Hematopoietic multipotent progenitor cell treated with erythropoietin and hydrocortisone succinate and interleukin-3 and kit ligand, for 17 days (in vitro differentiated cells): ENCODE measurements around the gene SDK1.
"Not testable (repeated sequence)": the region's sequence is repeated elsewhere in the genome, so short reads cannot be mapped to it uniquely, and the experiment has no call there.

Source experiments
- DNase-seq: peaks from one replicate; pipeline ENCODE4 v3.0.0-alpha.2; 2015; ENCODE audit warnings: low spot score

Gene SDK1

DNA sequence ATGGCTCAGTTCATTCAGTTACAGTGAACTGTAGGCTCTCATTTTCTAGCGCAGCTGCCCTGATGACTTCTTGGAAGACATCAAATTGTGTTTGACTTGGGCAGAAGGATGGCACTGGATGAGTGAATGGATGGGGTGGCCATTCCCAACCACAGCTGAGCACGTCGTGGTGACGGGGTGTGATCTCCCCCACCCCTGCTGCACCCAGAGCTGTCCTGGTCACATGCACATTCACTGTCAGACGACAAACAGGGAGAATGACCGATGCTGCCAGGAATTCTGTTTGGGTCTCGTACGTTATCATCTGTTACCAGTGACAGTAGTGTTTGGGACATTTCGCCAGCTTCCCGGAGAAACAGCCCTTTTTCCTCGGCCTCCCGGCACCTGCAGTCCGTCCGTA lies 623.2 kb downstream of the SDK1 start:
- DNase-seq, result no peak

DNA sequence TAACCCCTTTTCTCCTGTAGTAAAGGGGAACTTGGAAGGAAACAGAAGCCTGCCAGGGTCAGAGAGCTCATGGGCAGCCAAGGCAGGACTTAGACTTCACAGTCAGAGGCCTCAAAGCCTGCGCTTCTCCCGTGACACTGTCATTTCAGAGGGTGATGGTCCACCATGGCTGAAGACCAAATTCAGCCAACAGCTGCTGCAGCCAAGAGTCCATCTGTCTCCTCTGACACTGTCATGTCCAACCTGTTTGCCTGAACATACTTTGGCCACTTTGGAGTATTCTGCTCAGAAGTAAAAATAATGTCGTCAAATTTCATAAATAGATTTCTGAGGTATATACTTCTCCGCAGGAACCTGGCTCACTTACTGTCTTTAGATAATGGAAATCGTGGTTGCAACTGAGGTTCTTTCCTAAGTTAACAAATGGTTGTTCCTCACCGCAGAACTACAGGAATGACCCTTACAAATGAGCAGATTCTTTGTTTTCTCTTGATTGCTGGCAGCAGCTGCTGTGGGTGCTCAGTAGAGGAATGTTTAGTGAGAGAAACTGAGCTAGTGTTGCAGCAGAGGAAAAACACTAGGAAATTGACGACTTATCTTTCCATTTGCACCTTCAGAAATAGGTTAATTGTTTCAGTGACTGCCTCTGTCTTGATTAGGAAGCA lies 626.5 kb downstream of the SDK1 start:
- DNase-seq, result no peak

DNA sequence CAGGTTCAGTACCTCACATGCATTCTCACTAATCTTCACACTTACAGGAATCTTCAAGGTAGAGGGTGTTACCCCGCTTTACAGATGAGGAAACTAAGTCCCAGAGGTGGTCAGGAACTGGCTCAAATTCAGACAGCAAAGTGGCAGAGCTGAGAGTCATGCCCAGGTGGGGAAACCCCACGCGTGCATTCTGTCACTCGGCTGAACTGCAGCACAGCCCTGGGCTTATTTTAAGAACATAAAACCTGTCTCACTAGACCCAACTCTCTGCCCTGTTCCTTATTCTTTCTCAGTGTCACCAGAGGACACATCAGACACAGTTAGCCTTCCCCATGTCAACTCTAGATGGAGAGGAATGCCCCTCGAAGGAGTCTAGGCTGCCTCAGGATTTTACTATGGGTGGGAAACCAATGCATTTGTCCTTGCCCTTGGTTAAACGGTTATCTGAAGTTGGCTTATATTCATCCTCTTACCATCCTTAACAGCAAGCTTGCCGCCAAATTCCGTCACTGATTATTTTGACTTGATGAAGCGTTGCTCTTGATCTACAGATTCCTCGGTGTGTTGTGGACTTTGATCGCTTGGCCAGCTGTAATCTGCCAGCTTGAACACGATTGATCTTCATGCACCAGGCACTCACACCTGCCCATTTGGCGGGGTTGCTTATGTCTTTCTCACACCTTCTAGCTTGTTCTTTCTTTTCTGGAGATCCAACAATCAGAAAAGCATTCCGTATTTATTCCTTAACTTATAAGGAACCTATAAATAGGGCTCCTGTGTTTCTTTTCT lies 627.9 kb downstream of the SDK1 start:
- DNase-seq, result no peak

DNA sequence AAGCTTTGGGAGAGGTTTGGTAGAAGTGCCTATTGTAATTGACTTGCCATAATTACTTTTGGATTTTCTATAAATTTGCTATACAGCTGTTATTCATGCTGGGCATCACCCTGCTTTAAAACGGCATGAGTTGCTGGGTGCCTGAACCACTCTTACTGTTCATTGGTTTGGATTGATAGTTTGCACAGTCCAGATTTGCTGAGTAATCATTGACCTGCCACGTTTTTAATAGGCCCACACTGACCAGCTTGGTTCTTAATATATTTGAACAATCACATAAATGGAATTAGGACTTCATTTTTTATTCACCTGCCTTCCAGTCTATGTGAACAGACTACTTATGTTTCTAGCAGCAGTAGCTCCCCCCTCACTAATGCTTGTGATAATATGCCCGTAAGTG lies 630.8 kb downstream of the SDK1 start:
- no peak for DNase-seq

DNA sequence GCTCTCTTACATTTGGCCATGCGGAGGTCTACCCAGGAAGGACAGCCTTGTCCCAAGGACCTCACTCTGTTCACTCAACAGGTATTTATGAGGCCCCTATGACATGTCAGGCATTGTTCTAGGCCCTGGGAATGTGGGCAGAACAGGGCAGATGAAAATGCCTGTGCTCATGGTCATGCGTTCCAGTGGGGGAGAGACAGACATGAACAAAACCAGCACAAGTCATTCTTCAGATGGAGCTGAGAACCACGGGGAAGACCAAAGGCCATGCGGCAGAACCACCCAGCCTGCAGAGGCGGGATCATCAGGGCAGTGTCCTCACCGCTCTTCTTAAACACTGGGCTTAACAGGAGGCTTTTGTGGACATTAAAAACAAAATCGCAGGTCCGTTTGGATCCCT lies 636.1 kb downstream of the SDK1 start:
- DNase-seq, result no peak

DNA sequence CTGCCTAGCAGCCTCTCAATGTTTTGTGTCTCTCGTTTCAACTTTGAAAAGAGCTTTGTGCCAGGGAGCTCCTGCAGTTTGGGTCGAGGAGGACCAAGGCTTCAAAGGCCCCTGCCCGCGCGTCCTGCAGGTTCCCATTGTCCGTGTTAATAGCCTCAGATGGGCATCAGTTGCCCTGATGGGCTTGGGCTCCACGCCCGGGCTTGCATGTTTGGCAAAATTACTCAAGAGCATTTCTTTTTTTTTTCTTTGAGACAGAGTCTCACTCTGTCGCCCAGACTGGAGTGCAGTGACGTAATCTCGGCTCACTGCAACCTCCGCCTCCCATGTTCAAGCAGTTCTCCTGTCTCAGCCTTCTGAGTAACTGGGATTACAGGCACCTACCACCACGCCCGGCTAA lies 636.6 kb downstream of the SDK1 start:
- no peak for DNase-seq

DNA sequence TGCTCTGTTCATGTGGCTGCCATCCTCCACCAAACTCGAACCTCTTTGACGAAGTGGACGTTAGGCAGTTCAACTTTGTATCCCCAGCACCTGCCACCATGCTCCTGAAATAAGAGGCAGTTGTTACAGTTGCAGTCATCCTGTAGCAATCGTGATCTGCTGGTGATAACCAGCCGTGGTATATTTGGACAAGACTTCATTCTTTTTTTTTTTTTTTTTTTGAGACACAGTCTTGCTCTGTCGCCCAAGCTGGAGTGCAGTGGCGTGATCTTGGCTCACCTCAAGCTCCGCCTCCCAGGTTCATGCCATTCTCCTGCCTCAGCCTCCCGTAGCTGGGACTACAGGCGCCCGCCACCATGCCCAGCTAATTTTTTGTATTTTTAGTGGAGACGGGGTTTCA lies 640.7 kb downstream of the SDK1 start:
- DNase-seq, result not testable (repeated sequence)

DNA sequence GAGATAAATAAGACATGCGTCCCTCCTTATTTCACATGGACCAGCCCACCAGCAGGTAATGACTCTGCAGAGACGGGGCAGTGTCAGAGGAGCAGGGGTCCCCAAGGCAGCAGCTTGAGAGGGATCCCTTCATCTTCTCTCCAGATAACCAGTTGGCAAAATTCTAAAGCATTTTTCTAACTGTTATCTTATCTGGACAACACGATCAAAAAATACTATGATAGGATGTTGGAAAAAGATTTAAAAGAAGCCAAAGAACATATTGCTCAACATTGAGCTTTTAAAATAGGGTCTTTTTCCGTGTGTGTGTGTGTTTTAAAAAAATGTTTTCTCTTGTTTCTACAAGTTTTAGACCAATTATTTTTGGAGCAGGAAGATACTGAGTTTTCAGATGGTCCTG lies 641.2 kb downstream of the SDK1 start:
- DNase-seq, result no peak

DNA sequence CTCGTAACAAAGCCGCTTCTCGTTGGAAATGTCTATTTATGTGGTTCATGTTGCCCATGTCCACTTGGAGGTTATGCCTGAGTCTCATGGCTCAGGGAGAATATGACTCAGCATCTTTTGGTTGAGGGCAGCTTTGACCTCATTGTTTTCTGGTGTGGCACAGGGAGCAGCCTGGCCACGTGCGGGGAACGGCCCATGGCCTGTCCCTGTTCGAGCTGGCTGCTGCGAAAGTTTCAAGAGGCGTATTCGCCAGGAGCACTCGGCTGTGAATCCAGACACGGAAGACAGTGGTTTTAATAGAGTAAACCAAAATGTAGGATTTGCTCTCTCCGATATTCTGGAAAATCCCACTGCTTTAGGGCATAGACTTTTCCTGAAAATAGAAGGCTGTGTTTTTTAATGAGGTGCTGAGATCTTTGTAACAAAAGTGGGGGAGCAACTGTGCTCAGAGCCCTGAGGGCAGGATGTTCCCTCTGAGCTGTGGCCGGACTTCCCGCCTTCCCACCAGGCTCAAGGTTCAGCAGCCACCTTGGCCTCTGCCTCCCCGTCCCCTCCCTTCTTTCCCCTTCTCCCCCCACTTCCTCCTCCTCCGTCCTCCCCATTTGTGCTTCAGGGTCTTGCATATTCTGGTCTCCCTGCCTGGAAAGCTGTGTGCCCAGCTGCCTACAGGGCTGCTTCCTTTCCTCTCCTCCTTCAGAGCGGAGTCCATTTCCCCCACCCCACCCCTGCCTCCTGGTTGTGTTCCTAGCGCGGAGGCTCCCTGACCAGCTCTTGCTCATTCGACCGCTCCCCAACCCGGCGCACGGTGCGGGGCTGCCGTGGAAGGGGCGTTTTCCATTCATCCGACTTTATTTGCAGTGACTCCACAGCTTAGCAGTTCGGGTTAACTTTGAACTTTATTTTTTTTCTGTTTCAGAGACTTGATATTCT lies 642.0 kb downstream of the SDK1 start:
- no peak for DNase-seq

DNA sequence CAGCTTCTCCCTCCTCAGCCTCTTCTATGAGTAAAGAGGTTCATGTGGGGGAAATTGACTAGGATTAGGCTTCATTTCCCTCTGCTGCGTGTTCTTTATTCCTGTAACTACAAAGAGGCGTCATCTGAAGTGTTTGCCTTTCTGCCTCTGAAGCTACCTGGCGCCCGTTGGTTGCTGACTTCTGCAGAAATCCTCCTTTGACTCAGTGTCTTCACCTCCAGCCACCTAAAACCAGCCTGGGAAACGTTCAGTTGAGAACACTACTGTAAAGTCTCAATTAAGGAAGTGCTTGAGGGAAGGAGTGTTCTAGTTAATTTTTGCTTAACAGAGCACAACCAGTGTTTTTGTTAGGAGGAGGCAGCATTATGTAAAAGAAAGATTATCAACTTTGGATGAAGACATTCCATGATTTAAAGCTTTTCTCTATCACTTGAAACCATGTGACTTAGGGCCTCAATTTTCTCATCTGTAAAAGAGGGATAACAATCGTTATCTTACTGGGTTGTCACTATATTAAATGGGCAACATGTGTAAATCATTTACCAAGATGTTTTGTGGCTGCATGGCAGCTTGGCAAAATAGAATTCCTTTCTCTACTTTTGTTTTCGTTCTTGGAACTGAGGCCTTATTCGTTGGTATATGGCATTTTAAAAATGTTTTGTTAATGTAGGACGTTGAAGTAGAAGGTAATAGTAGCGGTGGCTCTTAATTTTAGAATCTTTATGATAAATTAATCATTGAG lies 642.9 kb downstream of the SDK1 start:
- DNase-seq, result no peak

DNA sequence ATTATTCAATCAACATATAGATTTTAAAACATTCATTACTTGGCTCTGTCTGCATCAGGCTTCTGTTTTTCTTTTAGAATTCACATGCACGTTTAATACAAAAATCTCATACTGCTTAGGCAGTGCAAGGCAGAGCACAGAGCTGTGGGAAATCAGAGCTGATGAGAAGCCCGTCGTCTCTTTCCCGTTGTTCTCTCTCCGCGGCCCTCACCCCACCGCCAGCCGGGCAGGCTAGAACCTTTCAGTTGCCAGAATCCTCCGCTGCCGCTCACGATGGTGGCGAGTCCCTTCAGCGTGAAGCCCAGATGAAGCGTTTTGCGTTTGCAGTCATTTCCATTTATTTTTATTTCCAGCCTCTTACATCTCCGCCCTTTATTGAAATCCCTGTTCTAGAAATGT lies 648.2 kb downstream of the SDK1 start:
- DNase-seq, result no peak

DNA sequence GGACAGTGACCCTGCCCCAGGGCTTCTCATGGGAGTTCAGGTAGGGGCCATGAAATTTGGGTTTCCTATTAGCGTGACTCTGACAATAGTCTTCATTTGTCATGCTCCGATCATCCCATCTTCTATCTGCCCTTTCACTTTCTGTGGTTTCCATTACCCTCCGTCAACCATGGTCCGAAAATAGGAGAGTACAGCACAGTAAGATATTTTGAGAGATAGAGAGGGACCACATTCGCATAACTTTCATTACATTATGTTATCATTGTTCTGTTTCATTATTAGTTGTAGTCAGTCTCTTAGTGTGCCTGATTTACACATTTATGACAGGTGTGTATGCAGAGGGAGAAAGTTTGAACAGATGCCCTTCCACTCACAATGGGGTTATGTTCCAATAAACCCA lies 649.2 kb downstream of the SDK1 start:
- DNase-seq, result no peak

DNA sequence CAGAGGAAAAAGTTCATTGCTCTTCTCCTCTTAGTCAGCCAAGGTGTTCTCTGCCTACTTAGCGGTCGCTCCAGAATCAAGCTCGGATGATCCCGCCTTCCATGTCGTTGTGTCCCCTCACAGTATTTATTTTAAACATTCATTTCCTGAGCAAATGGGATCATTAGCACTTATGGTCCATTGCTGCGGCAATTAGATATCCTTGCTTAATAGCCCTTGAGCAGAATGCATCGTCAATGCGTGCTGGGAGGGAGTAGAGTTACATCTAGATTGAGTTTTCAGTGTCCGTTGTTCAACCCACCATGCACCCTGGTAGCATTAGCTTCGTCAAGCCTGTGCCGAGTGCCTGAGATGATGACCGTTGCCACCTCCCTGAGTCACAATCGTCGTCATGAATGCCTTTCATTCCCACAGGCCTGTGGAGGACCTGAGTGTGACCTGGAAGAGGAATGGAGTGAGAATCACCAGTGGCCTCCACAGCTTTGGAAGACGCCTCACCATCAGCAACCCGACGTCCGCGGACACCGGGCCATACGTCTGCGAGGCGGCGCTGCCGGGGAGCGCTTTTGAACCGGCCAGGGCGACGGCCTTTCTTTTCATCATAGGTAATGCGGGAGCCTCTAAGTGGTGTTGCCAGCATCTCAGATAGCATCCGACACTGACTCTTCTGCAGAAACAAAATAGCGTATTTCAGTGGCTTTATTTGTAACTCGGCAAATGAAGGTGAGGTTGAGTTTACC lies 650.4 kb downstream of the SDK1 start:
- DNase-seq, result no peak

DNA sequence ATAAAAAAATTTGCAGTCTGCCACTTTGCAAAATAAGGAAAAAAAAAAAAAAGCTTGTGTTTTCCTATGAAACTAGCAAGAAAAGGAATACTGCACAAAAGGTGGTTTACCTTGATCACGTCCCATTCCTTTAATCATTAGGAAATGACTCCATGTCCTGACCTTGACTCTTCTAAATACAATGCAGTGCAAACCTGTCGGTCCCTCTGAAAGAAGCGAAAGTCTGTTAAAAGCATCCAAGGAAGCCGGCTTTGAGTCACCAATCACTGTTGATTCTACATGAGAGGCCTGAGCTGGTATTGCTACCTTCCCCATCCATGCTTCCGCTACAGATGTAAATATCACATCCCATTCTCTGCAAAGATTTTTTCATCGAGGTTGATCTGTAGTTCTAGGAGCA lies 652.1 kb downstream of the SDK1 start:
- DNase-seq, result no peak

DNA sequence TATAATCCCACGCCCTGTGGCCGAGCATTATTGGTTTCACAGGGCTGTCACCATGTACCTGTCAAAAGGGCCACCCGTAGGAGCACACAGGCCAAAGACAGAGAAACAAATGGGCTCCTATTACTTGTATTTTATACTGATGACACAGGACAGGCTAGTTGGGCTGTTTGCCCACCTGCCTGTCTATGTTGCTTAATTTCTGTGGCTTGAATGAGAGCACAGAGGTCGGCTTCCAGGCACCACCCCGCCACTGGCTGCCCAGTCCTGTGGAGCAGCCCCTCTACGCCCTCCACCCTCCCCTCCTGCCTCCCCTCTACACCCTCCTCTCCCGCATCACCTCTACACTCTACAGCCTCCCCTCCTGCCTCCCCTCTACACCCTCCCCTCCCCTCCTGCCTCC lies 652.9 kb downstream of the SDK1 start:
- no peak for DNase-seq

DNA sequence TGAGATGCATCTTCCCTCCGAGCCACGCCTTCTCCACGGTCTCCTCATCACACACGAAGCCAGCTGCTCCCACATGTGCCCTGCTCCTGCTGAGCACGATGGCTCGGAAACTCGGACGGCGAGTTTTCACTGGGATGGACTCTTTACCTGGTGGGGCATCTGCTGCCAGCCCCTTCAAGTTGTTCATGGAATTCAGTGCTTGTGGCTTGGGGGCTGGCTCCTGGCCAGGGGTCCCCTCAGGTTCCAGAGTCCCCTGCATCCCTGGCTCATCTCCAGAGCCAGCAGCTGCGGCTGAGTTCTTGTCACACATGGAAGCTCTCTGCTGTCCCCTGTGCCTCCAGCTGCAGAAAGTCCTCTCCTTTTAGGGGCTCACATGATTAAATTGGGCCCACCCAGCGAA lies 654.0 kb downstream of the SDK1 start:
- DNase-seq, result no peak

DNA sequence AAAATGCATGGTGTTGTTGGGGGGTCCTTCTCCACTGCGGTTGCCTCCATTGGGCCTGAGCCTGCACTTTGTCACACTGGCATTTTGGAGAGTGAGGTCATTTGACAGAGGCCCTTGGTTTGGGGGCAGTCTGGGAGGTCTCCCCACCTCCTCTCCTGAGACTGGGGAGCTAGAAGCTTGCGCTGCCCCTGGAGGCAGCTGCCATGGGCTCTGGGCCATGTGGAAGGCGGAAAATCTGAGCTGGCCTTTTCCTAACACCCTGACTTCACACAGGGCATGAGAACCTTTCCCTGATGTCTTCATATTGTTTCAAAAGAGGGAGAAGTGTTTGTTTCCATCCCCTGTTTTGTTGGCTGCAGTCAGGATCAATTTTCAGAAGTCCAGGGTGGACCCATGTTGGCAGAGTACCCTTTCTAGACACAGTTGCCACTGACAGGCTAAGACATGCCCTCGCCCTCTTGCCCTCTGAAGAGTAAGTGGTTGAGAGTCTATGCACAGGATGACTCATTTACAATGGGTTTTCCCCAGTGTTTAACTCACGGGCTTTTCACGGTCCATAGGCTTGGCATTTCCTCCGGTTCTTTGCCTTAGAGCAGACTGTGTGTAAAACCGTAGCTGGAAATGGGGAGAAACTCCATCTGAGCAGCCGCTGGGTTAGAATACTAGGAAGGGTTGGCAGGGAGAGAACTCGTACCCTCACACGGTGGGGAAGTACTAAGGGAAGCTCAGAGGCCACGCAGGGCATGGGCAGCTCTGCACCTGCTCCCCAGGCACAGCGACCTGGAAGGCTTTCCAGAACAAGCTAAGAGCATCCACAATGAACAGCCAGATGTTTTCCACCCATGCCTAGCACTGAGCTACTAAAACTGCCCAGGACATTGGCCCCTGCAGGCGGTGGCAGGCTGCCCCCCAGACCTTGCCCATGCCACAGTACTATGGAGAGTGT lies 655.0 kb downstream of the SDK1 start:
- DNase-seq, result no peak

DNA sequence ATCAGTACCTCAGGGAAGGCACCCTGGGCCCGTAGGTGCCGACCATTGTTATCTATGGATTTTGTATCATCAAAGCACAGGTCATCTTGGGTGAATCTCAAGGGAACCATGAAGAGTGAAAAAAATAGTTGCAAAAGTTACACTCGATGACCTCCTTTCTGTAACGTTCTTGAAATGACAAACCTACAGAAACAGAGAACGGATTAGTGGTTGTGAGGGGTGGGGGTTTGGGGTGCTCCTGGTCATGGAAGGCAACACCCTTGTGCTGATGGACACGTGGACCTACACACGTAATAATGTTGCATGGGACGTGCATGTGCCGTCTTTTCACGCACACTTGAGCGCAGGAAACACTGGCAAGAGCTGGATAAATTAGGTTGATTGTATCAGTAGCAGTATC lies 655.9 kb downstream of the SDK1 start:
- DNase-seq, result no peak

DNA sequence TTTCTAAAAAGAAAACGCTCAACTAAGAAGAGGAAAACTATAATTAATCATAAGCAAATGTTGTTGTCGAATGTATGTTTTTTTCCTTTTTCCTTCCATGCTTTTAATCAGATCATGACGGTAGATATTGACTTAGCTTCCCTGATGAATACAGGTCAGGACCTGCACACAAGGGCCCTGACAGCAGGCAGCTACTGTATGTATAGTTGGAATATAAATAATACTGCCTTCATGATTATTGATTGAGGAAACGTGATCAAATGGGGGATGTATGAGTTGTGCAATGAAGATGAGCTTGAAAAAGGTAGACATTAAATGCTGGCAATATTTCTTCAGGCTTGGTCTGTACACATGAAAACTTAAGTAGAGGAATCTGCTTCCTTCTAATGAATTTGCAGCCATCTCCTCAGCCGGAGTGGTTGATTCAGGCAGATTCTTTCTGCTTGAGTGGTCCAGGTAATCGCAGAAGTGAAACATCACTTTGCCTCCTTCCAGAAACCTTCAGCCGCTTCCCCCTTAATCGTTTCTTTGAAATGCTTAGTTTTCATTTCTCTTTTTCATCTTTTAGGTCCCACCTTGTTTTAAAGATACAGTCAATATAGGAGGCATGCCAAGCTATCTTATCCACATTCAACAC lies 656.5 kb downstream of the SDK1 start:
- no peak for DNase-seq

DNA sequence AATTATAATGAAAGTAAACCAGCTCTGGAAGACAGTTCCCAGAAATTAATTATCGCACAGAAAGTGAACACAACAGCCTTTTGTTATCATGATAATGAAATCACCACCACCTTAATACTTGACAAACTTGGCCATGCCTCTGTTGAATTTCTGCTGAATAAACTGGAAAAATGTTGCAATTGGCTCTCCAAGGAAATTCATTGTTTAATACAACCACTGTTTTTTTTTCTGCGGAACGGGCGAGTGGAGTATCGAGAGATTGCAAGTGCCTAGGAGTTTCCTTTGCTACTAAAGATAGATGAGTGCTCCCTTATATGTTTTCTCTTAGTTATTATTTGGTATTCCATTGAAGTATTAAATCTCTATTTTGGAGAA lies 657.0 kb downstream of the SDK1 start:
- DNase-seq, result no peak
